ENCODE results near the gene ADAMTSL4. TPM values are rescaled to one million over a fixed set of nuclear protein-coding genes. Genes with fewer than 3 reads are reported as not detected.
A peak's percentile ranks its signal among the peaks of the same experiment; 100 is the strongest.
"Not testable (repeated sequence)": the region's sequence is repeated elsewhere in the genome, so short reads cannot be mapped to it uniquely, and the experiment has no call there.

The ADAMTSL4 gene
- total and polyA plus RNA-seq, 12 donors = 1.7 to 34.4 (median 9.2) TPM

DNA sequence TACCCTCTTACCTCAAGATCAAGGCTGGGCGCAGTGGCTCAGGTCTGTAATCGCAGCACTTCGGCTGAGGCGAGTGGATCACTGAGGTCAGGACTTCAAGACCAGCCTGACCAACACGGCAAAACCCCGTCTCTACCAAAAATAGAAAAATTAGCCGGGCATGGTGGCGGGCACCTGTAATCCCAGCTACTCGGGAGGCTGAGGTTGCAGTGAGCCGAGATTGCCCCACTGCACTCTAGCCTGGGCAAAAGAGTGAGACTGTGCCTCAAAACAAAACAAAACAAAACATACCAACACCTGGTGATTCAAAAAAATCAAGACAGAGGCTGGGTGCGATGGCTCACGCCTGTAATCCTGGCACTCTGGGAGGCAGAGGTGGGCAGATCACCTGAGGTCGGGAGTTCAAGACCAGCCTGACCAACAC, 24.5 kb downstream of the ADAMTSL4 start:
- intact Hi-C loops (cut with DNase I); H3K9me3 ChIP-seq (replicated peaks in 1 of 3); H3K27me3 ChIP-seq: not testable (repeated sequence)
- Histone ChIP-seq H3K4me3 (peak overlapping the region in 1 of 4 donors; percentile 6), H3K36me3 (replicated peaks in 1 of 2) (peaks cover 0 to 75% of the 10 kb centered on the region in 2 donors), H3K4me1 (replicated peaks in 1 of 2) (peaks cover 54 to 75% of the 10 kb centered on the region in 2 donors), H3K27ac (peak overlapping the region in 3 of 5 donors; percentile 10 to 100 (median 44))
- TF ChIP-seq POLR2A (IDR thresholded peaks at IDR 0.05) = peak in 1 of 2 donors; percentile 12
- WGBS, 4 donors = 72 to 83% (median 76%) methylated on average over 13 of the region's 13 CpGs
- DNase-seq = peak in 2 of 7 donors; percentile 25 to 57

GRCh38 chr1:150574260-150575071, 25.3 kb downstream of the ADAMTSL4 start:
- H3K27ac ChIP-seq = peak overlapping the region in 3 of 5 donors; percentile 41 to 100 (median 100)
- TF ChIP-seq POLR2A (IDR thresholded peaks at IDR 0.05) = peak in 1 of 2 donors; percentile 27
- TF ChIP-seq, protein P1, sequence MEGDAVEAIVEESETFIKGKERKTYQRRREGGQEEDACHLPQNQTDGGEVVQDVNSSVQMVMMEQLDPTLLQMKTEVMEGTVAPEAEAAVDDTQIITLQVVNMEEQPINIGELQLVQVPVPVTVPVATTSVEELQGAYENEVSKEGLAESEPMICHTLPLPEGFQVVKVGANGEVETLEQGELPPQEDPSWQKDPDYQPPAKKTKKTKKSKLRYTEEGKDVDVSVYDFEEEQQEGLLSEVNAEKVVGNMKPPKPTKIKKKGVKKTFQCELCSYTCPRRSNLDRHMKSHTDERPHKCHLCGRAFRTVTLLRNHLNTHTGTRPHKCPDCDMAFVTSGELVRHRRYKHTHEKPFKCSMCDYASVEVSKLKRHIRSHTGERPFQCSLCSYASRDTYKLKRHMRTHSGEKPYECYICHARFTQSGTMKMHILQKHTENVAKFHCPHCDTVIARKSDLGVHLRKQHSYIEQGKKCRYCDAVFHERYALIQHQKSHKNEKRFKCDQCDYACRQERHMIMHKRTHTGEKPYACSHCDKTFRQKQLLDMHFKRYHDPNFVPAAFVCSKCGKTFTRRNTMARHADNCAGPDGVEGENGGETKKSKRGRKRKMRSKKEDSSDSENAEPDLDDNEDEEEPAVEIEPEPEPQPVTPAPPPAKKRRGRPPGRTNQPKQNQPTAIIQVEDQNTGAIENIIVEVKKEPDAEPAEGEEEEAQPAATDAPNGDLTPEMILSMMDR (IDR thresholded peaks at IDR 0.05) = no peak
- no peaks in the 10 kb centered on the region for H3K9me3 ChIP-seq (replicated peaks in 1 of 3)
- H3K4me1 ChIP-seq (replicated peaks in 1 of 2) = peaks cover 50 to 67% of the 10 kb centered on the region in 2 donors
- intact Hi-C loops (cut with DNase I) = loop anchor here (5.0 kb wide), 2 partner anchors 43 to 48 kb away; no protein-coding TSS in a partner anchor
- peaks cover 0 to 75% of the 10 kb centered on the region in 2 donors for H3K36me3 ChIP-seq (replicated peaks in 1 of 2)
- DNase-seq = peak in 1 of 7 donors; percentile 4
- WGBS, 4 donors = 65 to 72% (median 66%) methylated on average over 6 of the region's 6 CpGs
- H3K27me3 ChIP-seq = no peaks in the 10 kb centered on the region
- peak overlapping the region in 1 of 4 donors; percentile 96 for H3K4me3 ChIP-seq

GRCh38 chr1:150575072-150575489, 25.9 kb downstream of the ADAMTSL4 start:
- Histone ChIP-seq H3K27ac (peak overlapping the region in 3 of 5 donors; percentile 41 to 100 (median 100)), H3K4me3 (peak overlapping the region in 2 of 4 donors; percentile 96 to 99), H3K36me3 (replicated peaks in 1 of 2) (peaks cover 0 to 75% of the 10 kb centered on the region in 2 donors), H3K9me3 (replicated peaks in 1 of 3) (no peaks in the 10 kb centered on the region), H3K27me3 (no peaks in the 10 kb centered on the region), H3K4me1 (replicated peaks in 1 of 2) (peaks cover 53 to 65% of the 10 kb centered on the region in 2 donors)
- TF ChIP-seq, protein P1 (IDR thresholded peaks at IDR 0.05) = no peak
- peak; percentile 0 to 4 for TF ChIP-seq POLR2A (IDR thresholded peaks at IDR 0.05)
- intact Hi-C loops (cut with DNase I) = loop anchor here (5.0 kb wide), 2 partner anchors 42 to 47 kb away; no protein-coding TSS in a partner anchor
- DNase-seq = peak in 1 of 7 donors; percentile 17
- 12 to 26% (median 18%) methylated on average over 4 of the region's 4 CpGs for whole genome bisulfite sequencing, 4 donors

DNA sequence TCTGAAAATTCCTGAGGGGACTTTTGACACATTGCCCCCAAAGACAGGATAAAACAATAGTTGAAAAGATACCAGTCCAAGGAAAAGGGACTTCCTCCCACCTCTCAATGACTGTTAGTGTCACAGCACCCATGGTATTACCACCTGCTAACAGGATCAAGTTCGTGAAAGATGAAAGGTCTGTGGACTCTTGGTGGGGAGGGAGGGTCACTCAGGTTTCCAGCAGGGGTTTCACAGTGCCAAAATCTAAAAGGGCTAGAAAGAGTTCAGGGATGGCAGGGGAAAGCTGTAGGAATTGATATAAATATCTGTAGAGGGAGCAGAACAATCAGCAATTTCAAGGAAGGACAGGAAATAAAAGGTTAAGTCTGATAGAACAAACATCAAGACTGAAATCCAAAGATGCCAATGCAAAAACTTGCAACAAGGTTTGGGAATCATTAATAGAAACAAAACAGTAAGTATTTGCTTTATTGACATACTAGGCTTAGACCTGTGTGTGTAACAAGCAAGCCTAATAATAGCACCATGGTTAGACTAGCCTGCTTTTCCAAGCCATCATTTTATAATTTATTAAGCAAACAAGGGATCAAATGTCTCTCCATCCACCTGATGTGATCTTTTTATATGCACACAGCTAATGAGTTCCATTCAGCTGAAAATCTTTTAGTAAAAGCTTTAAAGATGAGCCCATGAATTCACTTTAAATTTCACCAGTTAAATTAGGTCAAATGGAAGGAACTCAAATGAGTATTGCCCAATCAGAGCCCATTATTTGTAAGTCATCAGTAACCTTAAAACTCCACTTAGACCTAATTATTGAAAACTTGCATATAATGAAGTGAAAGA, 26.5 kb downstream of the ADAMTSL4 start:
- Histone ChIP-seq H3K4me3 (peak overlapping the region in 3 of 4 donors; percentile 25 to 99 (median 96)), H3K27me3 (no peaks in the 10 kb centered on the region), H3K27ac (peak overlapping the region in 2 of 5 donors; percentile 100), H3K36me3 (replicated peaks in 1 of 2) (peaks cover 0 to 69% of the 10 kb centered on the region in 2 donors), H3K4me1 (replicated peaks in 1 of 2) (peaks cover 58 to 63% of the 10 kb centered on the region in 2 donors), H3K9me3 (replicated peaks in 1 of 3) (no peaks in the 10 kb centered on the region)
- TF ChIP-seq, protein P1 (IDR thresholded peaks at IDR 0.05) = no peak
- no peak for TF ChIP-seq POLR2A (IDR thresholded peaks at IDR 0.05)
- DNase-seq = peak in 1 of 7 donors; percentile 11
- intact Hi-C loops (cut with DNase I) = loop anchor here (5.0 kb wide), 2 partner anchors 42 to 47 kb away; no protein-coding TSS in a partner anchor
- 8 to 22% (median 12%) methylated on average over 1 of the region's 1 CpG for WGBS, 4 donors
